Fibroblast of villous mesenchyme (primary cell): ENCODE results near the gene TFIP11. TPM values are rescaled to one million over a fixed set of nuclear protein-coding genes. Genes with fewer than 3 reads are reported as not detected.

Experiments used
- small RNA-seq: library from RNA; depleted of rRNA; stranded (forward); fragments of <200 nt; gene quantifications from one replicate; pipeline ENCODE3, GENCODE V24; 2012
- total RNA-seq: library from RNA; depleted of rRNA; stranded (reverse); fragments of >200 nt; gene quantifications from 2 replicates; pipeline ENCODE4 v1.2.3, GENCODE V29; 2012

Gene TFIP11
- total RNA-seq, 1 donor: 34.5 TPM

Small RNA genes lying within 50 kb of the gene (small RNA-seq; reads per million reads assigned to genes)
- gene MIR548J: 16.3 reads per million, percentile 92 among the genes with 10 or more reads in this experiment

Other genes starting within 250 kb of the TFIP11 start
- gene ASPHD2, start 83.2 kb downstream of the TFIP11 start, total RNA-seq: 0.32 and 2.2 TPM in 2 replicates
- gene HPS4, start 28.7 kb downstream of the TFIP11 start, total RNA-seq: 28.0 and 28.1 TPM in 2 replicates
- gene SRRD, start 28.6 kb downstream of the TFIP11 start, total RNA-seq: 10.4 and 13.5 TPM in 2 replicates
- gene TPST2, start 77.7 kb upstream of the TFIP11 start, total RNA-seq: 25.0 and 33.2 TPM in 2 replicates
- gene CRYBB1, start 105.6 kb upstream of the TFIP11 start, total RNA-seq: not detected in 2 replicates
- not detected in 2 replicates for gene CRYBA4, start 109.5 kb upstream of the TFIP11 start, total RNA-seq
- 0.97 and 1.3 TPM in 2 replicates for gene MIAT, start 145.1 kb upstream of the TFIP11 start, total RNA-seq